MM.1S (cell line): ENCODE results near the gene ACOX3.

Source experiments
- DNase-seq: peaks from one replicate; pipeline ENCODE4 v3.0.0-alpha.2; 2015
- H2AFZ ChIP-seq: fragments of 300-600 bp; sonication (generic); 2 replicates; pipeline ENCODE4 v1.6.0; 2016; ENCODE audit warnings: antibody characterized with exemption, low read length
- H3F3A ChIP-seq: fragments of 300-600 bp; sonication (generic); 2 replicates; pipeline ENCODE4 v1.6.1; 2016; ENCODE audit warnings: mild to moderate bottlenecking, antibody characterized with exemption, low read length, moderate library complexity, mixed read lengths; ENCODE audit not compliant: insufficient read depth
- H3K27ac ChIP-seq: fragments of 300-600 bp; sonication (generic); 2 replicates; pipeline ENCODE4 v1.5.1; 2016; ENCODE audit warnings: mild to moderate bottlenecking, low read length
- H3K27me3 ChIP-seq: fragments of 300-600 bp; sonication (generic); replicated peaks from 2 replicates; pipeline ENCODE4 v1.6.0; 2016; ENCODE audit warnings: low read length; ENCODE audit not compliant: insufficient read depth
- H3K36me3 ChIP-seq: fragments of 300-600 bp; sonication (generic); replicated peaks from 2 replicates; pipeline ENCODE4 v1.6.1; 2016; ENCODE audit warnings: mild to moderate bottlenecking, low read length, mixed read lengths; ENCODE audit not compliant: insufficient read depth
- H3K4me1 ChIP-seq: fragments of 300-600 bp; sonication (generic); 2 replicates; pipeline ENCODE4 v1.6.1; 2016; ENCODE audit warnings: low read length, mixed read lengths
- H3K4me2 ChIP-seq: fragments of 300-600 bp; sonication (generic); 2 replicates; pipeline ENCODE4 v1.6.0; 2016; ENCODE audit warnings: low read depth, low read length
- H3K4me3 ChIP-seq: fragments of 300-600 bp; sonication (generic); 2 replicates; pipeline ENCODE4 v1.5.1; 2016; ENCODE audit warnings: low read length, mixed read lengths
- H3K79me2 ChIP-seq: fragments of 300-600 bp; sonication (generic); 2 replicates; pipeline ENCODE4 v1.6.1; 2016; ENCODE audit warnings: mixed run types, low read length, mixed read lengths
- H3K9ac ChIP-seq: fragments of 300-600 bp; sonication (generic); 2 replicates; pipeline ENCODE4 v1.6.1; 2016; ENCODE audit warnings: low read length, mixed read lengths
- H3K9me2 ChIP-seq: fragments of 300-600 bp; sonication (generic); replicated peaks from 2 replicates; pipeline ENCODE4 v1.6.1; 2016; ENCODE audit warnings: mild to moderate bottlenecking, low read length, mixed read lengths; ENCODE audit not compliant: insufficient read depth
- H3K9me3 ChIP-seq: fragments of 300-600 bp; sonication (generic); replicated peaks from 2 replicates; pipeline ENCODE4 v1.6.1; 2016; ENCODE audit warnings: mild to moderate bottlenecking, low read length, mixed read lengths; ENCODE audit not compliant: insufficient read depth
- H4K20me1 ChIP-seq: fragments of 300-600 bp; sonication (generic); 2 replicates; pipeline ENCODE4 v1.6.1; 2016; ENCODE audit warnings: mild to moderate bottlenecking, low read length, moderate library complexity, mixed read lengths; ENCODE audit not compliant: insufficient read depth
- CTCF ChIP-seq: fragments of 300-600 bp; sonication (generic); IDR thresholded peaks from 2 replicates; pipeline ENCODE4 v1.5.1; 2016; ENCODE audit warnings: antibody characterized with exemption, low read length, mixed read lengths
- EZH2 ChIP-seq: fragments of 300-600 bp; sonication (generic); optimal IDR thresholded peaks from 2 replicates; pipeline ENCODE3; 2017; ENCODE audit warnings: low read depth, mild to moderate bottlenecking, antibody characterized with exemption, low read length, mixed read lengths
- EZH2phosphoT487 ChIP-seq: fragments of 300-600 bp; sonication (generic); IDR thresholded peaks from 2 replicates; pipeline ENCODE4 v1.6.1; 2018; ENCODE audit warnings: antibody characterized with exemption, low read length

The ACOX3 gene

GRCh38 chr4:8457646-8458252 is 17.2 kb upstream of the ACOX3 start:
- no peak for TF ChIP-seq EZH2phosphoT487
- no peak for TF ChIP-seq EZH2
- TF ChIP-seq CTCF: no peak
- Histone ChIP-seq H3K9me2 (no peaks in the 10 kb centered on the region), H3K9ac (no peak overlapping the region), H3F3A (no peaks in the 10 kb centered on the region), H3K27ac (no peak overlapping the region), H3K4me2 (no peak overlapping the region), H3K27me3 (no peaks in the 10 kb centered on the region), H3K4me3 (no peak overlapping the region), H4K20me1 (no peaks in the 10 kb centered on the region), H3K4me1 (no peaks in the 10 kb centered on the region), H3K79me2 (no peaks in the 10 kb centered on the region), H2AFZ (no peak overlapping the region), H3K9me3 (no peaks in the 10 kb centered on the region), H3K36me3 (no peaks in the 10 kb centered on the region)
- DNase-seq: no peak

DNA sequence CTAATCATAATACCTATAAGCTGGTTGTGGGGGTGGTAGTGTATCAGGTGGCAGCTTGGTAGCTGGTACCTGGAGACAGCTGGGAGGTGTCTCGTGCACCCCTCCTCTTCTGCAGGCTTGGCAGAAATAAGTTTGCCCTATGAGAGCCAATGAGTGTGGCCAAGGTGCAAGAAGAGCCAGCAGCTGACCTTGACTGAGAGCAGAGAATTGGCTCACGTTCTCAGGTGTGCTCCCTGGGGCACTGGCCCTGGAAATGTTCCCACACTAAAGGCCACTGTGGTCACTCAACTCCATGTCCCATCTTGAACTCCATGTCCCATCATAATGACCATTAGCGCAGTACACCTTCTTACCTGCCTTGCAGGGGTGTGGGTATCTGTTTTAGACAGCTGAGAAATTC is 13.4 kb upstream of the ACOX3 start:
- no peaks in the 10 kb centered on the region for H4K20me1 ChIP-seq
- H3F3A ChIP-seq: no peaks in the 10 kb centered on the region
- H3K4me3 ChIP-seq: no peak overlapping the region
- H3K4me2 ChIP-seq: no peak overlapping the region
- H3K27ac ChIP-seq: no peak overlapping the region
- H3K4me1 ChIP-seq: no peaks in the 10 kb centered on the region
- no peak overlapping the region for H2AFZ ChIP-seq
- no peaks in the 10 kb centered on the region for H3K27me3 ChIP-seq
- no peak for DNase-seq
- H3K36me3 ChIP-seq: no peaks in the 10 kb centered on the region
- no peaks in the 10 kb centered on the region for H3K9me2 ChIP-seq
- H3K79me2 ChIP-seq: no peaks in the 10 kb centered on the region
- no peak overlapping the region for H3K9ac ChIP-seq
- H3K9me3 ChIP-seq: no peaks in the 10 kb centered on the region
- TF ChIP-seq EZH2phosphoT487 (no peak), EZH2 (no peak), CTCF (no peak)

DNA sequence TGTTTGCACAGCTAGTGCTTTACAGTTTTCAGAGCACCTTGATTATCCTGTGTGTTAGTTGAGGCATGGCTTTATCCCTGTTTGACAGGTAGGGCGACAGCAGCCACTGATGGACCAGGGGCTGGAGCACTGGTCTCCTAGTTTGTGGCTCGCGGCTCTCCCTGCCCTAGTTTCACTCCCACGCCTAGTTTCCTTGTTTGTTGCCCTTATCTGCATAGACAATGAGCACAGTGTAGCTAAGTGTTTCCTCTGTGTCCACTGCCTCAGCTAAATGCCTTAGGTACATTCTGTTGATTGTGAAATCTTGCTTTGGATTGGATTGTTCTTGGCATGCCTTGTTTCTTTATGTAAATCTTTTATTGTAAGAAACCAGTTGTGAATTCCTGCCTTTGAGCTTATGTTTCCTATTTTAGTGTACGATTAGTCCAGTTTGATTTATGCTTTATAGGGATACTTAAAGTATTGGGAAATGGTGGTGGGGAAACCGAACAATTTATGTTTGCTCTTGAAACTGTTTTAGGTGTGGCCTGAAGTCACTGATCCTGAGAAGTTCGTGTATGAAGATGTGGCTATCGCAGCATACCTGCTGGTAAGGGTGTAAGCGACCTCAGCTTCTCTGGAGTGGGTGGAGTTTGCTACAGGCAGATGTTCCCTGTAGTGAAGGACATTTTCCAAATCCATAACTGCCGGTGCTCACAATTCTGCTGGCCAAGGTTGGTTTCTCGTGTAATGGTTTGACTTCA is 11.1 kb upstream of the ACOX3 start:
- Histone ChIP-seq H3K4me1 (no peaks in the 10 kb centered on the region), H3K9ac (no peak overlapping the region), H4K20me1 (no peaks in the 10 kb centered on the region), H3K79me2 (peaks cover 6% of the 10 kb centered on the region; the same call in 1 of the 2 replicates), H3K9me2 (no peaks in the 10 kb centered on the region), H3K4me3 (no peak overlapping the region), H3K36me3 (no peaks in the 10 kb centered on the region), H3K9me3 (no peaks in the 10 kb centered on the region), H3K4me2 (no peak overlapping the region), H3F3A (no peaks in the 10 kb centered on the region), H3K27me3 (no peaks in the 10 kb centered on the region), H3K27ac (no peak overlapping the region), H2AFZ (no peak overlapping the region)
- DNase-seq: no peak
- TF ChIP-seq EZH2 (no peak), EZH2phosphoT487 (no peak), CTCF (no peak)
